ENCODE results near the gene PLEKHN1.

PLEKHN1 gene

GRCh38 chr1:965526-966134 lies 652 bp upstream of the PLEKHN1 start:
- DNase-seq (ENCODE audit: low read depth, low spot score) = no peak
- H3K4me1 ChIP-seq (ENCODE audit: insufficient read depth, insufficient read length) = peaks cover 12% of the 10 kb centered on the region
- TF ChIP-seq SUZ12 (IDR thresholded peaks at IDR 0.05; ENCODE audit: extremely low read depth, insufficient read depth, insufficient read length) (no peak), YY1 (IDR thresholded peaks at IDR 0.05; ENCODE audit: insufficient read depth, insufficient read length) (no peak), ZNF274 (IDR thresholded peaks at IDR 0.05; ENCODE audit: low read depth, low read length) (no peak)
- peaks cover 31% of the 10 kb centered on the region for H3K36me3 ChIP-seq (ENCODE audit: insufficient read depth, insufficient read length, low read length)
- H3K9me3 ChIP-seq (ENCODE audit: insufficient read depth, low read length) = no peaks in the 10 kb centered on the region
- no peak overlapping the region for H3K4me3 ChIP-seq (ENCODE audit: insufficient read length, low read depth)
- peak overlapping the region; percentile 79 for H3K9ac ChIP-seq (ENCODE audit: insufficient read length, low read depth)
- H3K27me3 ChIP-seq (ENCODE audit: insufficient read depth, insufficient read length) = peaks cover 24% of the 10 kb centered on the region

DNA sequence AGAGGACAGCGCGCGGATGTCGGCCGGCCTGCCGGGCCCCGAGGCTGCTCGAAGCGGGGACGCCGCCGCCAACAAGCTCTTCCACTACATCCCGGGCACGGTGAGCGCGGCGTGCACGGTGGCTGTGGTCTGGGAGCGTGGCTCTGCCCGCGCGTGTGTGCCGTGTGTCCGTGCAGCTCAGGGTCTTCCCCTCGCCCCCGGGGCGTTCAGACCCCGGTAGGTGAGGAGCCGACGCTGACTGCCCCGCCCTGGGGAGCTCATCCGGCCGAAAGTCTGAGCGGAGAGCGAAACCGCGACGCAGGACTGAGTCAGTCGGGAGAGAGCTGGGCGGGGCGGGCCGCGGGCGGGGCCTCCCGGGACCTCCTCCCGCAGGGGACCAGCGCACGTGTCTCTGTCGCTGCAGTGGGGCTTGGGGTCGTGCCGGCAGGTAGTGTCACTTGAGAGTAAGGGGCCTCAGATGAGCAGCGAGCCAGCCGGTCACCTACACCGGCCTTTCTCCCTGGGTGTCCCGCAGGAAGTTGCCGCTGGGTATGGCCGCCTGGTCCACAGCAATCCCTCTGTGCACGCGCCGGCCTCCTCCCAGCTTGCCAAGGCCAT lies 520 bp downstream of the PLEKHN1 start:
- Histone ChIP-seq H3K9me3 (ENCODE audit: insufficient read depth, low read length) (no peaks in the 10 kb centered on the region), H3K27me3 (ENCODE audit: insufficient read depth, insufficient read length) (peaks cover 18% of the 10 kb centered on the region), H3K4me3 (ENCODE audit: insufficient read length, low read depth) (peak overlapping the region; percentile 63), H3K9ac (ENCODE audit: insufficient read length, low read depth) (peak overlapping the region; percentile 79), H3K36me3 (ENCODE audit: insufficient read depth, insufficient read length, low read length) (peaks cover 28% of the 10 kb centered on the region), H3K4me1 (ENCODE audit: insufficient read depth, insufficient read length) (peaks cover 8% of the 10 kb centered on the region)
- TF ChIP-seq ZNF274 (IDR thresholded peaks at IDR 0.05; ENCODE audit: low read depth, low read length) = no peak
- DNase-seq (ENCODE audit: low read depth, low spot score) = no peak

GRCh38 chr1:967466-968343 lies 1.4 kb downstream of the PLEKHN1 start:
- peaks cover 8% of the 10 kb centered on the region for H3K4me1 ChIP-seq (ENCODE audit: insufficient read depth, insufficient read length)

GRCh38 chr1:969260-969855 lies 3.1 kb downstream of the PLEKHN1 start:
- Histone ChIP-seq H3K4me3 (ENCODE audit: insufficient read length, low read depth) (no peak overlapping the region), H3K27me3 (ENCODE audit: insufficient read depth, insufficient read length) (peaks cover 18% of the 10 kb centered on the region), H3K36me3 (ENCODE audit: insufficient read depth, insufficient read length, low read length) (peaks cover 5% of the 10 kb centered on the region), H3K9me3 (ENCODE audit: insufficient read depth, low read length) (no peaks in the 10 kb centered on the region), H3K4me1 (ENCODE audit: insufficient read depth, insufficient read length) (peaks cover 8% of the 10 kb centered on the region), H3K9ac (ENCODE audit: insufficient read length, low read depth) (no peak overlapping the region)
- no peak for TF ChIP-seq SUZ12 (IDR thresholded peaks at IDR 0.05; ENCODE audit: extremely low read depth, insufficient read depth, insufficient read length)
- no peak for TF ChIP-seq YY1 (IDR thresholded peaks at IDR 0.05; ENCODE audit: insufficient read depth, insufficient read length)
- no peak for TF ChIP-seq ZNF274 (IDR thresholded peaks at IDR 0.05; ENCODE audit: low read depth, low read length)
- no peak for DNase-seq (ENCODE audit: low read depth, low spot score)

More at GRCh38 chr1:967466-968343, 1.4 kb downstream of the PLEKHN1 start:
- no peak for DNase-seq (ENCODE audit: low read depth, low spot score)
- H3K9ac ChIP-seq (ENCODE audit: insufficient read length, low read depth) = no peak overlapping the region
- peaks cover 18% of the 10 kb centered on the region for H3K27me3 ChIP-seq (ENCODE audit: insufficient read depth, insufficient read length)
- no peaks in the 10 kb centered on the region for H3K9me3 ChIP-seq (ENCODE audit: insufficient read depth, low read length)
- no peak overlapping the region for H3K4me3 ChIP-seq (ENCODE audit: insufficient read length, low read depth)
- TF ChIP-seq YY1 (IDR thresholded peaks at IDR 0.05; ENCODE audit: insufficient read depth, insufficient read length) (no peak), ZNF274 (IDR thresholded peaks at IDR 0.05; ENCODE audit: low read depth, low read length) (no peak), SUZ12 (IDR thresholded peaks at IDR 0.05; ENCODE audit: extremely low read depth, insufficient read depth, insufficient read length) (no peak)
- H3K36me3 ChIP-seq (ENCODE audit: insufficient read depth, insufficient read length, low read length) = peaks cover 20% of the 10 kb centered on the region

GRCh38 chr1:970242-970972 lies 4.1 kb downstream of the PLEKHN1 start:
- H3K9ac ChIP-seq (ENCODE audit: insufficient read length, low read depth) = no peak overlapping the region
- peaks cover 18% of the 10 kb centered on the region for H3K27me3 ChIP-seq (ENCODE audit: insufficient read depth, insufficient read length)
- peaks cover 8% of the 10 kb centered on the region for H3K4me1 ChIP-seq (ENCODE audit: insufficient read depth, insufficient read length)
- H3K9me3 ChIP-seq (ENCODE audit: insufficient read depth, low read length) = no peaks in the 10 kb centered on the region
- no peak for DNase-seq (ENCODE audit: low read depth, low spot score)
- TF ChIP-seq SUZ12 (IDR thresholded peaks at IDR 0.05; ENCODE audit: extremely low read depth, insufficient read depth, insufficient read length) (no peak), ZNF274 (IDR thresholded peaks at IDR 0.05; ENCODE audit: low read depth, low read length) (no peak), YY1 (IDR thresholded peaks at IDR 0.05; ENCODE audit: insufficient read depth, insufficient read length) (no peak)
- H3K36me3 ChIP-seq (ENCODE audit: insufficient read depth, insufficient read length, low read length) = no peaks in the 10 kb centered on the region
- H3K4me3 ChIP-seq (ENCODE audit: insufficient read length, low read depth) = no peak overlapping the region

DNA sequence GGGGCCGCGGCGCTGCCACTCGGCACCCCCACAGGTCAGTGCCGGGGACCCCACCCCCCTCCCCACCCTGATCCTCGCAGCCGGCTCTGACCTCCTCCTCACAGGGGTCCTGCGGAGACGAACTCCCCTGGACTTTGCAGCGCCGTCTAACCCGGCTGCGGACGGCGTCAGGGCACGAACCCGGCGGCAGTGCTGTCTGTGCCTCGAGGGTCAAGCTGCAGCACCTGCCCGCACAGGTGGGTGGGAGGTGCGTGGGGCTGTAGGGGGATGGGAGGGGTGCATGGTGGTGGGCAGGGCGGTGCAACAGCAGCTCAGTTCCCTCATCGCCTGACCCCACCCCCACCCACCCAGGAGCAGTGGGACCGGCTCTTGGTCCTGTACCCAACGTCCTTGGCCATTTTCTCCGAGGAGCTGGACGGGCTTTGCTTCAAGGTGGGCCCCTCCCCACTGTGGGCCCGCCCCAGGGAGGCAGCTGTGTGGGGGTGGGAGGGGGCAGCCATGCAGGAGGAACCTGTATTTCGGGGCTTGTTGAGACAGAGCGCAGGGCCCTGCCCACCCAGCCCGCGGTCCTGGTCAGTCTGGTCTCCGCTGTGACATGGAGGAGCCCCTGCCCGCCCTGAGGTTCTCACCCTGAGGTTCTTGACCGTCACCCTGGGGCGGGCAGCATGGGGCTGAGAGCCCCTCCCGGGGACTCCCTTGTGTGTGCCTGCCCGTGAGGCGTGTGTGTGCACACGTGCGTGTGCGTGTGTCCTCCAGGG lies 4.9 kb downstream of the PLEKHN1 start:
- Histone ChIP-seq H3K9me3 (ENCODE audit: insufficient read depth, low read length) (no peaks in the 10 kb centered on the region), H3K4me3 (ENCODE audit: insufficient read length, low read depth) (no peak overlapping the region), H3K9ac (ENCODE audit: insufficient read length, low read depth) (no peak overlapping the region), H3K27me3 (ENCODE audit: insufficient read depth, insufficient read length) (peaks cover 18% of the 10 kb centered on the region), H3K36me3 (ENCODE audit: insufficient read depth, insufficient read length, low read length) (no peaks in the 10 kb centered on the region), H3K4me1 (ENCODE audit: insufficient read depth, insufficient read length) (peaks cover 8% of the 10 kb centered on the region)
- no peak for TF ChIP-seq SUZ12 (IDR thresholded peaks at IDR 0.05; ENCODE audit: extremely low read depth, insufficient read depth, insufficient read length)
- TF ChIP-seq ZNF274 (IDR thresholded peaks at IDR 0.05; ENCODE audit: low read depth, low read length) = no peak
- TF ChIP-seq YY1 (IDR thresholded peaks at IDR 0.05; ENCODE audit: insufficient read depth, insufficient read length) = no peak
- DNase-seq (ENCODE audit: low read depth, low spot score) = no peak

Measured in NT2/D1 (cell line).